CD4-positive, alpha-beta T cell treated with Interferon gamma for 1 hour (primary cell): ENCODE results near the gene HHAT.
"Not testable (repeated sequence)": the region's sequence is repeated elsewhere in the genome, so short reads cannot be mapped to it uniquely, and the experiment has no call there.

Experiments used
- DNase-seq: peaks from one replicate; pipeline ENCODE4 v3.0.0-alpha.2; 2020

Gene HHAT

DNA sequence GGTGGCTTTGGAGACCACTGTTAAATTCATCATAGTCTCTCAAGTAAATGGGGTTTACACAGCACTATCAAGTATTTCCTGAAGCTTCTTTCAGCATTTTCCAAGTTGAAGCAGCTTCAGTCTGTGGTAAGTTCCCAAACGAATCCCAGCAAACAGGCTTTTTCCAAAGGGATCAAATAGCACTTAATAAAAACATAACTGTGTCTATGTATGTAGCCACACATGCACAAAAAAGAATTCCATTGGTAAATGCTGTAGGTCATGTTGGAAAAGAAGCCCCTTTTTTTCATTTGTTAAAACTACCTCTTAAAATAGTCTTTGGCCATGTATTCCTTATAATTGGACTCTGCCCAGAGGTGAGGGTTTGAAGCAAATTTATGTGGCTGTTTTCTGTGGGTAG, 69.8 kb downstream of the HHAT start:
- no peak for DNase-seq

DNA sequence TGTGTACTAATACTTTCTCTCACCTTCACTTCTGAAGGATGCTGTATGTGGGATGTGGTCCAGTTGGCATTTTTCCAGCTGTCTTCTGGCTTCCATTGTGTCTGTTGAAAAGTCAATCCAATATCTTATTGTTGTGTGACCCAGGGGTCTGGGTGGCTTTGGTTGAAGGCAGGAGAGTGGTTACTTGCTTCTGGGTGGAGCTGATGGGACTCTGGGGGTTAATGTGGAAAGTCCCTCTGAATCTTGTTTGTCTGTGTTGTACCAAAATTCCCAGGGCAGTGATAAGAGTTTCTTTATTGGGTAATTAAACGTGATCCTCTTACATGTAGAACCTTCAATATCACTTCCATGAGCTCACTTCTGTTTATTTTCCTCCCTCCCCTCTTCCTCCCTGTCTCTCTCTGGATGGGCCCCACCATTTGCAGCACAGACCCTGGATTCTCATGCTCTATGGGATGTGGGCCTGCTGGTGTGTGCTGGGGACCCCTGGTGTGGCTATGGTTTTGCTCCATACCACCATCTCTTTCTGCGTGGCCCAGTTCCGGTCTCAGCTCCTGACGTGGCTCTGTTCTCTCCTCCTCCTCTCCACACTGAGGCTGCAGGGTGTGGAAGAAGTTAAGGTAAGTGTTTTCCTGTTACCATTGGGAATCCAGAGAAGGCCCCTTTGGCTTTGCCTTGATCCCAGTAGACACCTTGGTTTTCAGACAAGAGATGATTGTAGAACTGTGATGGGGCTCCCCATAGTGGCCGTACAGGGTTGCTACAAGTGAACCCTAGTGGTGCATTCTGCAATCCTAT, 71.5 kb downstream of the HHAT start:
- DNase-seq, result peak; percentile 18

GRCh38 chr1:210402560-210402959, 73.9 kb downstream of the HHAT start:
- DNase-seq, result no peak

- no peak for DNase-seq
These were observed 76.6 kb downstream of the HHAT start for GRCh38 chr1:210405316-210405715.

DNA sequence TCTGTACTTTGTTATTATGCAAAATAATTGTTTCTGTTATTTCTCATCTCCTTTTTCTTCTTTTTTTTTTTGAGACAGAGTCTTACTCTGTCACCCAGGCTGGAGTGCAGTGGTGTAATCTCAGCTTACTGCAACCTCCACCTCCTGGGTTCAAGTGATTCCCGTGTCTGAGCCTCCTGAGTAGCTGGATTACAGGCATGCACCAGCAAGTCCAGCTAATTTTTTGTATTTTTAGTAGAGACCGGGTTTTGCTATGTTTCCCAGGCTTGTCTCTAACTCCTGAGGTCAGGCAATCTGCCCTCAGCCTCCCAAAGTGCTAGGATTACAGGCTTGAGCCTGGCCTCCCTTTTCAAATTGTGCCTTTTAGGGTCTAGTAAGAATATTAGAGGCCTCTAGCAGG, 77.6 kb downstream of the HHAT start:
- not testable (repeated sequence) for DNase-seq

DNA sequence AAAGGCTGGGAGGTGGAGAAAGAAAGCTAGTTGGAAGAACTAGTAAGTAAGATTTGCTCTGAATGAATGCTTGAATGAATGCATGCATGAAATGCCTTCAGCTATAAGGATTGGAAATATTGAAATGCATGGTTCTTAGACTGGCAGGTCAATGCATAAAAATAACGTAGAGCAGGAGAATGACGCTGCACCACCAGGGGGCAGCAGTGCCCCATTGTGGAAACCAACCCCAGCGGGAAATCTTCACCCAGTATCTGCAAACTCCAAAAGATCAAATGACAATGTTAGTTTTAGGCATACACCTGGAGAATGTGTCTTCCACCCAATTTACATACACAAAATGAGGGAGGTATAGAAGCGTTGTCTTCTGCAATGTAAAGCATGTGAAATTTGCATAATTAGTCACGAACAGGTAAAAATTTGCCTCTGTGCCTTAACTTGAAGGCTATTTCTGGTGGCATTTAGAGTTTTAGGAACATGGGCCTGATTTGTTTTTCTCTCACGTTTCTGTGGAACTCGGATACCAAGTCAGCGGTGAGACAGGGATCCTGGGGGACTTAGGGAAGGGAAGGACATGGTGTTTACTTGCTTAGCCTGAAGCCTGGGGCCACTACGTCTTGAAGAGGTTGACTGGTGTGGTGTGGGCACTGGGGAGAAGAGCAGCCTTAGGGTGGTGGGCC, 78.6 kb downstream of the HHAT start:
- peak; percentile 25 for DNase-seq

DNA sequence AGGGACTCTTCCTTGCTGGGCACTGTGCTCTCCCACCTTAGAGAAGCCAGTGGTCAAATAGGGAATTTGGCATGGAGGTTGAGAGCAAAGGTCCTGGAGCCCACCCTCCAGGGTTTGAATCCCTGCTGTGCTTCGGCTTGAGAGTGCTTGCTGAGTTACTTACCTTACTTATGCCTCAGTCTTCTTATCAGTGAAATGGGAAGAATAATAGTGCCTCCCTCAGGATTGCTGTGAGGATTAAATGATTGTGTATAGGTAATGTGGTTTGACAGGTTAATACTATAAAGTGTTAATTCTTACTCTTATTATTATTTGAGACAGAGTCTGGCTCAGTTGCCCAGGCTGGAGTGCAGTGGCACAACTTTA, 79.2 kb downstream of the HHAT start:
- DNase-seq, result no peak

GRCh38 chr1:210412240-210412639, 83.5 kb downstream of the HHAT start:
- no peak for DNase-seq

GRCh38 chr1:210413951-210414350, 85.2 kb downstream of the HHAT start:
- DNase-seq, result no peak

GRCh38 chr1:210415846-210416448, 87.2 kb downstream of the HHAT start:
- DNase-seq, result no peak

DNA sequence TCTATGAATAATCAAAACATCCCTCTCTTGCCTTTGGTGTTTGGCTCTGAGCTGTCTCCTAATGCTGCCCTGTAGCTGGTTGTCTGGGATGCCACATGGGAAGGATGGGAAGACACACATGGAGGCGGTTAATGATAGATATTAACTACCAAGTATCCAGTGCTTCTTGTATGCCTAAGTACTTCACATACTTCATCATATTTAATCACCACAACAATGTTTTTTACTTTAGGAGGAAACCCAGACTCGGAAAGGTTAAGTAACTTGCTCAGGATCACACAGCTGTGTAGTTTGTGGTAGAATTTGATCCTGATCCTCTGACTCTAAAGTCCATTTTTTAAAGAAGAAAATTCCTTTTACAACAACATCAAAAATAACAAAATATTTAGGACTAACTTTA, 88.0 kb downstream of the HHAT start:
- DNase-seq, result no peak

DNA sequence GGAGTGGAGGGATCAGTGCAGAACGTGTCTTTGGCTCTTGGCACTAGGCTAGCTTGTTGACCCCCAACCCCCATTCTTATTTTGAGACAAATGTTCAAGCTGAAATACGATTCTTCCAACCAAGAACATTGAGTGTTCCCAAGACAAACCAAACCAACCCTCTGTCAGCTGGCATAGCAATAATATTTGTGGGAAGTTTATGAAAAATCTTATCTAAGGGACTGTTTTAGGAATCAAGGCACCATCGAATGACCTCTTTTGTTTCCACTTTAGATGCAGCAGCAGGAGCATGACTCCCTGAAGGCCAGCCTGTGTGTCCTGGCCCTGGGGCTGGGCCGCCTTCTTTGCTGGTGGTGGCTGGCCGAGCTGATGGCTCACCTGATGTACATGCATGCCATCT, 89.2 kb downstream of the HHAT start:
- DNase-seq, result no peak

- DNase-seq, result no peak
These were observed 90.4 kb downstream of the HHAT start for GRCh38 chr1:210418863-210419650.

DNA sequence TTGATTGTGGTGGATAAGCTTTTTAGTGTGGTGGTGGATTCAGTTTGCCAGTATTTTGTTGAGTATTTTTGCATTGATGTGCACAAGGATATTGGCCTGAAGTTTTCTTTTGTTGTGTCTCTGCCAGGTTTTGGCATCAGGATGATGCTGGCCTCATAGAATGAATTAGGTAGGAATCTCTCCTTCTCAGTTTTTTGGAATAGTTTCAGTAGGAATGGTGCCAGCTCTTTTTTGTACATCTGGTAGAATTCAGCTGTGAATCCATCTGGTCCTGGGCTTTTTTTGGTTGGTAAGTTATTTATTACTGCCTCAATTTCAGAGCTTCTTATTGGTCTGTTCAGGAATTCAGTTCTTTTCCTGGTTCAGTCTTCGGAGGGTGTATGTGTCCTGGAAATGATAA, 98.0 kb downstream of the HHAT start:
- DNase-seq, result not testable (repeated sequence)

GRCh38 chr1:210428696-210429095, 100.0 kb downstream of the HHAT start:
- DNase-seq, result no peak

GRCh38 chr1:210434223-210434622, 105.5 kb downstream of the HHAT start:
- DNase-seq, result no peak

- no peak for DNase-seq
These were observed 108.4 kb downstream of the HHAT start for GRCh38 chr1:210437111-210437510.

DNA sequence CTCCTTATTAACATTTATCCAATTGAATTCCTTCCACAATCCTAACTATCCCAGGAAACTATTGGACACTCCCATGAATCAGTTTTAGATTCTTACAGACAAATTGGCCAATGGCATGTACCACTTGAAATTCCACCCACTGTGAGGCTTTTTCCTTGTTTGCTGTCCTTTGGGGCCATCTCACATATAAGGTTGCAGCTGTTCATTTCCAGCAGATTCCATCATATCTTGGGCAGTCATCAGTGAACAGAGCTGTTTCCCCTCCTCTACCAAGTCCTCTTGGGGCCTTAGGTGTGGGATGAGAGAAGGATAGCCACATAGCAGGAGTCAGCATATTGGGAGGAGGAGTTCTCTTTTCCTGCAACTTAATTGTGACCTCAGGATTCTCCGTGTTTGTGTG, 109.1 kb downstream of the HHAT start:
- DNase-seq, result no peak

DNA sequence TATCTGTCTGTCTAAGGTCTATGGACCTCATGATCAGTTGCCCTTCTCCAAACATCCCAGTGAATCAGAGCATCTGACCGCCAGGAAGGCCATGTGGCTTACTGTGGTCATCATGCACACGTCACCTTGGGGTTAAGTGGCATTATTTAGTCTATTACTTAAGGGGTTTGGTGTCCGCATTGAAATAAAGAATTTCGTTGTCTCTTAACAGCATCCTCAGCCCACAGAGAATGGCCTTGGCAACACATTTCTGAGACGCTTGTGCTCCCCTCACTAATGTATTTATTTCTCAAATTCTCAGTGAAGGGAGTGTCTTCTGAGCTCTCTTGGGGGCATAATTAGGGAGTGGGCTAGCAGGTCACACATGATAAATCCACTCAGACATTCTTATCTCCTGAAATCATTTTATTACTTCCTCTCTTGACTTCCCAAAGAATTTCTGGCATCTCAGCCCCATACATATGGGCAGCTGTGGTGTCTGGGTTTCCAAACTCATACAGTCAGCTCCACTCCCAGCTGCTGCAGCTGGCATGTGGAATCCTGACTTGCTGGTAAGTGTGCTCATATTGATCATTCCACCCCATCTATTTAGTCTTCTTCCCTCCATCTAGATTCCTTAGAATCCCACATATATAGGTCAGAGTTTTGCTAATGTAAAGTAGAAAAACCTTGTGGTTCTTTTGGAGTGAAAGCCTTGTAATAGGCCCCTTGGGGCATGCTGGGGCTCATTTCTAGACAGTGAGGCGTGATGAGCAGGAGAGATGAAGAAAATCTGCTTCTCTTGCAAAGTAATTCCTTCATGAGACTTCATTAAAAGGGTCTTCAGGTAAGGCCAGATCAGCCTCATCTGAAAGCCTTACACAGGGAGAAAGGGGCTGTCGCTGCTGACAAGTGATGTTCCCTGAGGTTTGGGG, 110.5 kb downstream of the HHAT start:
- DNase-seq, result no peak

- DNase-seq, result no peak
These were observed 111.4 kb downstream of the HHAT start for GRCh38 chr1:210440081-210440480.

DNA sequence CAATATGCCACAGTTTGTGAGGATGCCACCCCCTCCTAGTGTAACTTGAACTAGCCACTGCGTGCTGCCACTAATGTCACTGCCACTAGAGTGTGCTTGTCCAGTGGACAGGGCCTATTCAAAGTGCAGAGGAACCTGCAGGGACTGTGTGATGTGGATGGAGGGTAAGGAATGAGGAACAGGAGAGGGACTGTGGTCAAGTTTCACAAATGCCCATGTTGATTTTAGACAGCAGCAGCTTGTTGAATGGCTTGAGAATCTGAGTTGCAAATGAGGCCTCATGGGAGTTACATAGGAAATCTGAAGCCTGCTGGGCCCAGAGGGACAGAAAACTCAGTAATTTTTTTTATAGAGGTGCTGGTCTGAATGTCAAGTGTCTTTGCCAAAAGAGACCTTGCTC, 112.3 kb downstream of the HHAT start:
- no peak for DNase-seq

GRCh38 chr1:210445485-210445884, 116.8 kb downstream of the HHAT start:
- no peak for DNase-seq
